ENCODE results near the gene HNRNPUL1. TPM values are rescaled to one million over a fixed set of nuclear protein-coding genes. Genes with fewer than 3 reads are reported as not detected.

HNRNPUL1 gene
- total RNA-seq, 2 experiments from 2014 or later, result 367 to 388 TPM

GRCh38 chr19:41309180-41310032, 45.2 kb downstream of the HNRNPUL1 start:
- no peaks in the 10 kb centered on the region for H3K9me3 Mint-ChIP-seq
- DNase-seq, result peak in 4 of 14 experiments; percentile 9 to 59 (median 43)
- H3K36me3 Mint-ChIP-seq (ENCODE audit: low read depth), result peaks cover 85% of the 10 kb centered on the region
- H3K27ac Mint-ChIP-seq, result peak overlapping the region; percentile 97
- peaks cover 88% of the 10 kb centered on the region for H3K4me1 Mint-ChIP-seq (ENCODE audit: low read depth)
- H3K4me3 Mint-ChIP-seq, result peak overlapping the region; percentile 95
- peak; percentile 0 for ATAC-seq (ENCODE audit: poor library complexity)
- Histone ChIP-seq H3K4me3 (ENCODE audit: low read length) (peak overlapping the region; percentile 64), H3K36me3 (ENCODE audit: insufficient read depth, low read length) (peaks cover 42% of the 10 kb centered on the region), H3K4me1 (ENCODE audit: insufficient read depth, low read length) (peaks cover 88% of the 10 kb centered on the region), H3K27me3 (ENCODE audit: control insufficient read depth in 1 of 2, insufficient read depth in 2 of 2, low read length in 2 of 2) (no peaks in the 10 kb centered on the region), H3K9me3 (ENCODE audit: control insufficient read depth in 1 of 2, insufficient read depth in 1 of 2, low read length in 2 of 2) (no peaks in the 10 kb centered on the region), H3K27ac (ENCODE audit: low read depth in 1 of 2, low read length in 2 of 2) (peak overlapping the region; percentile 95 to 97)
- intact Hi-C loops (cut with DNase I, micrococcal nuclease), result loop anchor here (2.0 to 10.0 kb wide), 8 partner anchors 17 to 647 kb away; partner anchors contain the start of genes DMAC2 (in 1 of the 2) and TGFB1 (in 1 of the 2)
- H3K27me3 Mint-ChIP-seq, result no peaks in the 10 kb centered on the region
- ChIA-PET CTCF (interaction anchor here (0.8 to 5.0 kb wide), 10 partner anchors 11 to 118 kb away, joined by 3 to 43 read pairs (median 6); partner anchors contain the start of genes B3GNT8, HNRNPUL1 and TGFB1), POLR2A (interaction anchor here (0.6 to 12.9 kb wide), 14 partner anchors 8 to 105 kb away, joined by 3 to 314 read pairs (median 5); partner anchors contain the start of genes B9D2, HNRNPUL1 and TGFB1)
- no peak for TF ChIP-seq CTCF (IDR thresholded peaks at IDR 0.05)

GRCh38 chr19:41310033-41310831, 46.1 kb downstream of the HNRNPUL1 start, which contains the start of gene CCDC97:
CCDC97 (plus strand) TSS chr19:41310172; CDS start chr19:41310311, 139 bp downstream.
- intact Hi-C loops (cut with DNase I, micrococcal nuclease), result loop anchor here in 1 of 2 experiments (2.0 to 5.0 kb wide), 2 partner anchors 17 to 127 kb away; partner anchors contain the start of gene DMAC2
- Histone ChIP-seq H3K9me3 (ENCODE audit: control insufficient read depth in 1 of 2, insufficient read depth in 1 of 2, low read length in 2 of 2) (no peaks in the 10 kb centered on the region), H3K4me3 (ENCODE audit: low read length) (peak within 1 kb of the TSS; percentile 64), H3K27ac (ENCODE audit: low read depth in 1 of 2, low read length in 2 of 2) (peak within 1 kb of the TSS; percentile 95 to 97), H3K36me3 (ENCODE audit: insufficient read depth, low read length) (peaks cover 36% of the 10 kb centered on the region), H3K27me3 (ENCODE audit: control insufficient read depth in 1 of 2, insufficient read depth in 2 of 2, low read length in 2 of 2) (no peaks in the 10 kb centered on the region), H3K4me1 (ENCODE audit: insufficient read depth, low read length) (peaks cover 80% of the 10 kb centered on the region)
- Mint-ChIP-seq H3K27ac (peak within 1 kb of the TSS; percentile 97), H3K9me3 (no peaks in the 10 kb centered on the region), H3K4me3 (peak within 1 kb of the TSS; percentile 95), H3K27me3 (no peaks in the 10 kb centered on the region), H3K4me1 (ENCODE audit: low read depth) (peaks cover 80% of the 10 kb centered on the region), H3K36me3 (ENCODE audit: low read depth) (peaks cover 79% of the 10 kb centered on the region)
- ATAC-seq (ENCODE audit: poor library complexity) (peak; percentile 55), DNase-seq (peak; percentile 80 to 94 (median 88))
- POLR2A ChIA-PET, result interaction anchor here (0.7 to 12.9 kb wide), 9 partner anchors 9 to 54 kb away, joined by 3 to 314 read pairs (median 4); partner anchors contain the start of genes B9D2, HNRNPUL1 and TGFB1
- no peak for TF ChIP-seq CTCF (IDR thresholded peaks at IDR 0.05)
- CTCF ChIA-PET, result interaction anchor here (1.4 to 5.0 kb wide), 5 partner anchors 17 to 106 kb away, joined by 4 to 43 read pairs (median 20); partner anchors contain the start of genes HNRNPUL1 and TGFB1

- Histone ChIP-seq H3K27ac (ENCODE audit: low read depth in 1 of 2, low read length in 2 of 2) (no peak overlapping the region), H3K9me3 (ENCODE audit: control insufficient read depth in 1 of 2, insufficient read depth in 1 of 2, low read length in 2 of 2) (no peaks in the 10 kb centered on the region), H3K27me3 (ENCODE audit: control insufficient read depth in 1 of 2, insufficient read depth in 2 of 2, low read length in 2 of 2) (no peaks in the 10 kb centered on the region), H3K4me3 (ENCODE audit: low read length) (peak overlapping the region; percentile 64), H3K36me3 (ENCODE audit: insufficient read depth, low read length) (peaks cover 31% of the 10 kb centered on the region), H3K4me1 (ENCODE audit: insufficient read depth, low read length) (peaks cover 74% of the 10 kb centered on the region)
- ChIA-PET POLR2A (interaction anchor here (0.8 to 12.9 kb wide), 4 partner anchors 16 to 53 kb away, joined by 3 to 314 read pairs (median 18); partner anchors contain the start of genes B9D2 and HNRNPUL1), CTCF (interaction anchor here (1.4 kb wide), 1 partner anchor 49 kb away, joined by 5 read pairs; no protein-coding TSS in a partner anchor)
- intact Hi-C loops (cut with DNase I, micrococcal nuclease), result loop anchor here in 1 of 2 experiments (2.0 to 5.0 kb wide), 2 partner anchors 16 to 126 kb away; partner anchors contain the start of gene DMAC2
- no peak for ATAC-seq (ENCODE audit: poor library complexity)
- H3K4me3 Mint-ChIP-seq, result peak overlapping the region; percentile 95
- no peaks in the 10 kb centered on the region for H3K9me3 Mint-ChIP-seq
- H3K36me3 Mint-ChIP-seq (ENCODE audit: low read depth), result peaks cover 75% of the 10 kb centered on the region
- H3K27me3 Mint-ChIP-seq, result no peaks in the 10 kb centered on the region
- peaks cover 74% of the 10 kb centered on the region for H3K4me1 Mint-ChIP-seq (ENCODE audit: low read depth)
- DNase-seq, result no peak
- peak overlapping the region; percentile 97 for H3K27ac Mint-ChIP-seq
- no peak for TF ChIP-seq CTCF (IDR thresholded peaks at IDR 0.05)
Measured at GRCh38 chr19:41311072-41311471, 46.9 kb downstream of the HNRNPUL1 start.

Measured in CD4-positive, alpha-beta T cell (primary cell).